HG02970 (cell line): ENCODE data around the gene USP27X.
A peak's percentile ranks its signal among the peaks of the same experiment; 100 is the strongest.

Source experiments
- ATAC-seq: cut with Tn5 transposase; IDR thresholded peaks from one replicate; pipeline ENCODE4 v1.9.1; 2021; ENCODE audit warnings: mild to moderate bottlenecking, moderate library complexity, moderate number of reproducible peaks; ENCODE audit not compliant: unreplicated experiment, low FRiP score

The USP27X gene

DNA sequence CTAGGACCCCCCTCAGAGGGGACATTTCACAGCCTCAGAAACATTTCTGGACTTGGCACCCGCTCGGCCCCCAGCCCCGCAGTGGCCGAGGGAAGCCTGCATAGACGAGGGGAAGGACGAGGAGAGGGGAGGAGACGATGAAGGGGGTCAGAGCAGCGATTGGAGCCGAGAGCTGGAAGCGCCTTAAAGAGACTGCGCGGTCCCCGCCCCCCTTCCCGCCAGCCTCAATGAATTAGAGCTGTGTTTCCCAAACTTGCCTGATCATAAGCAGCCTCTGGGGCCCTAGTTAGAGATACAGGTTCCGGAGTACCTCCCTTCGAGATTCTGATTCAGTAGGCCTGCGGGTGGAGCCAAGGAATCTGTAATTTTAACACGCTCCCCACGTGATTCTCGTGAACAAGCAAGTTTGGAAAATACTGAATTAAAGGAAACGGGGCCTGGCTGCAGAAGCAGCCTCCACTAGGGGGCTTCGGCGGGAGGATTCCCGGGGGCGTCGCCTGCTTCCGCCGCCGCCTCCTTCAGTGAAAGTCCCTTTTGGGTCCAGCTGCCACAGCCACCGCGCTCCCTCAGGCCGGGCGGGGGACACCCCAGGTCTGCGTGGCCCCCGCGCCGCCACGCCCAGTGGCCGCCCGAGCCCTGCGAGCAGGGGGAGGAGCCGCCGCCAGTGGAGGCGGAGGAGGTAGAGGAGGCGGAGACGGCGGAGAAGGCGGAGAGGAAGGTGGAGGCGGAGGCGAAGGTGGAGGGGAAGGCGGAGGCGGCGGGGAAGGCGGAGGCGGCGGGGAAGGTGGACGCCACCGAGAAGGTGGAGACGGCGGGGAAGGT lies at the start of gene USP27X:
TSS of gene USP27X (plus strand) at position 651 of the 822 bp plus-strand sequence. CDS start 824 bp downstream, outside the sequence.
- peak; percentile 91 for ATAC-seq

DNA sequence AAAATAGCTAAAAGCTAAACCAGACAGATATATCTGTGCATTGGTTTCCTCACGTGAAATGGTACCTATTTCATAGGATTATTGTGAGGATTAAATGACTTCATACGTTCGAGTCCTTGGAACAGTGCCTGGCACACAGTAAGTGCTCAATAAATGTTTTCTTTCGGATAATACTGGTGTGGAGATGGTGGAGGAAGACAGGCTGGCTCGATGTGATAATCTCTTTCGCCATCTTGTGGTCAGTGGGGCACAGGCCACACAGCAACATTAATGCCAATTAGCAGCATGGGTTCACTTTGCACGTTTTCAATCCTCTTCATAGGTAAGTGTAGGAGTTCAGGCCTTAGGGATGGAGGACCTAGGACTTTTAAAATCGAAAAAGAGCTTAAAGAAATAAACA lies 40.9 kb upstream of the USP27X start:
- no peak for ATAC-seq

- no peak for ATAC-seq
Observed at GRCh38 chrX:49840679-49841078, 38.6 kb upstream of the USP27X start.

- ATAC-seq, result no peak
Observed at GRCh38 chrX:49842621-49843020, 36.7 kb upstream of the USP27X start.

- no peak for ATAC-seq
Observed at GRCh38 chrX:49844611-49845010, 34.7 kb upstream of the USP27X start.

- ATAC-seq, result no peak
Observed at GRCh38 chrX:49845701-49846403, 33.4 kb upstream of the USP27X start.

- no peak for ATAC-seq
Observed at GRCh38 chrX:49846522-49846921, 32.8 kb upstream of the USP27X start.

DNA sequence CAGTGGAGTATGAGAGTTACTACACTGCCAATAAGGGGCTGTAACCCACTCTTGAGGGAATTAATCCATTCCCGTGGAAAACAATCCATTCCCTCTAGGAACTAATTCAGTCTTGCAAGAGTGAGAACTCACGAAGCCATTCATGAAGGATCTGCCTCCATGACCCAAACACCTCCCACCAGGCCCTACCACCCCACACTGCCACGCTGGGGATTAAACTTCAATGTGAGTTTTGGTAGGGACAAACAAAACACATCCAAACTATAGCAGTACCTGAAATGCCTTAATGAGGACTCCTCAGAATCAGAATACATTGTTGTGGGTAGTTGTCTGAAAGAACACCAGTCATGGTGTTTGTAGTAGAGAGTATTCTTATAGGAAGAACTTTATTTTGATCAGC lies 31.0 kb upstream of the USP27X start:
- ATAC-seq, result no peak

DNA sequence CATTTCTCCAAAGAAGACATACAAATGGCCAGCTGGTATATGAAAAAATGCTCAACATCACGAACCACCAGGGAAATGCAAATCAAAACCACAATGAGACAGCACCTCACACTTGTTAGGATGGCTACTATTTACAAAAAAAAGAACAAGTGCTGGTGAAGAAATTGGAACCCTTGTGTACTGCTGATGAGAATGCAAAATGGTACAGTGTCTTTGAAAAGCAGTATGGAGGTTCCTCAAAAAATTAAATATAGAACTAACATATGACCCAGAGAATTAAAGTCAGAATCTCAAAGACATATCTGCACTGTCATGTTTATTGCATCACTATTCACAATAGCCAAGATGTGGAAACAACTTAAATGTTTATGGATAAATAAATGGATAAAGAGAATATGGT lies 29.3 kb upstream of the USP27X start:
- ATAC-seq, result no peak

DNA sequence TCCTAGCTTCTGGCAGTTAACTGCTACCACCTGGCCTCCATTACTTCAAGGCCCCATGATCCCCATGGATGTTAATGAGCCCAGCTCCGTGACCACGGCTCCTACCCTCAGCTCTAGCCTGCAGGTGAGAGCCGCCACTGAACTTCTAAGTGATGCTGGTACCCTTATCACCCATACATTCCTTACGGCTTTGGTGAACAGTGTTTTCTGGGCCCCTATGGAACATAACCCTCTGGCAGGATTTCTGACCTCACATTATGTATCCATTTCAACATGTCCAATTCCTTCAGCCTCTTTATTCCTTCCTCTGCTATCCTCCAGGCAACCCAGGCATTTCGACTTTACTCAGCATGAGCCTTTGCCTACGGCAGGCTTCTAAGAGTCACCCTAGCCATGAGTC lies 25.6 kb upstream of the USP27X start:
- ATAC-seq, result no peak

- no peak for ATAC-seq
Observed at GRCh38 chrX:49856819-49857218, 22.5 kb upstream of the USP27X start.

DNA sequence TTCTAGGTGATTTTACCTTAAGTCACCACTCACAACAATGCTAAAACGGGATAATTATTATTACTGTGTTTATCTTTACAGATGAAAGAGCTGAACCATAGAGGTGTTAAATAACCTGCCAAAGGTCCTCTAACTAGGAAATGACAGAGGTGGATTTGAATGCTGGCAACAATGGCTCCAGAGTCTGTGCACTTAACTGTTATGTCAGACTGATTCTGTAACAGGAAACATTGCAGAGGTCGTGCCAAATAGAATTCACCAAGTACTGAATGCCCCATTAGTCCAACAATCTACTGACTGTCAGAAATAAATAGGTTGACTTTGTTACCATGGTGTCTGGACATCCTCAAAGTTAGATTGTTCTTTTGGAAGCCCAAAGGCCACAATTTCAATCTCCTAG lies 20.9 kb upstream of the USP27X start:
- ATAC-seq, result no peak

GRCh38 chrX:49859491-49859890 lies 19.8 kb upstream of the USP27X start:
- no peak for ATAC-seq

- ATAC-seq, result no peak
Observed at GRCh38 chrX:49860867-49861535, 18.3 kb upstream of the USP27X start.

- ATAC-seq, result no peak
Observed at GRCh38 chrX:49862093-49862492, 17.2 kb upstream of the USP27X start.

DNA sequence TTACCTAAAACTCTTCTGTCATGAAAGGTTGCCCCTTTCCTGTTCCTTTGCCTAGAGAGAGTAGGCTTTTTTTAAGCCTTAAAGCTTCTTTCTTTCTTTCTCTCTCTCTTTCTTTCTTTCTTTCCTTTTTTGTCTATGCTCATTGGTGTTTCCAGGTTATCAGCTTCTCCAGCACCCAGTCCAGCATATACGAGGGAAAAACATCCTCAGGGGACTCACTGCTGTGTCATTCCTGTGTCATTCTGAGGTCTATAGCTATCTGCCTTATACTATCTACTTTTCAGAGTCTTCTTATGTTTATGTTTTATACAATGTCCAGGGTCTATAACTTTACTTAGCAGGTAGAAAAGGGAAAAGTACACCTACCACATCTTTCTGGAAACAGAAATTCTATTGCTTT lies 10.5 kb upstream of the USP27X start:
- no peak for ATAC-seq

GRCh38 chrX:49876750-49877149 lies 2.5 kb upstream of the USP27X start:
- no peak for ATAC-seq

DNA sequence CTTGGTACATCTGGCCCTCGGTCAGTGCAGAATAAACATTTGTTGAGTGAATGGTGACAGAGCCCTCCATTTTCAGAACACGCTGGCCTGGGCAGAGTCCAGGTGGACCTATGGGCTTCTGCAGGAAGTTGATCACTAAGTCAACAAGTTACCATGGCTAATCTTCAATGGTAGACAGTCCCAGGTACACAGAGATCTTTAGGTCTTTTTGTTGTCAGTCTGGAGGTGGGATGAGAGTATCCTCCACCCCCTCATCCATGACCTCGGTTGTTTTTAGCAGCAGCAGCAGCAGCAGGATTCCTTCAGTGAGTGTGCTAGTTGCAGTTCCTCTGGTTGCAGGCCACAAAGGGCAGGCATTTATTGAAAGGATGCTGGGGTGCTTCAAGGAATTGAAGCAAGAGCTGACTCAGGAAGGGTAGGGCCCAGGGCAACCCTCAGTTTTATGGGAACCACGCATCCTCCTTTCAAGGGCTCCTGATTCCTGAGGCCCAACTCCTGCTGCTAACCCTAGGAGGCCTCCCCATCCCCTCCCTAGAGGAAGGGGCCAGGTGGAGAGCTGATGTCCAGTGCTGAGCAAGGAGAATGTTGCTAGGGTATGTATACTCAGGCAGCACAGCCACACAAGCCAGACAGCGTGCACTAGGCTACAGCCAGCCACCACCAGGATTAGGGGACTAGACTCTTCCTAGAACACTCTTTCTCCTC lies 1.7 kb upstream of the USP27X start:
- no peak for ATAC-seq

DNA sequence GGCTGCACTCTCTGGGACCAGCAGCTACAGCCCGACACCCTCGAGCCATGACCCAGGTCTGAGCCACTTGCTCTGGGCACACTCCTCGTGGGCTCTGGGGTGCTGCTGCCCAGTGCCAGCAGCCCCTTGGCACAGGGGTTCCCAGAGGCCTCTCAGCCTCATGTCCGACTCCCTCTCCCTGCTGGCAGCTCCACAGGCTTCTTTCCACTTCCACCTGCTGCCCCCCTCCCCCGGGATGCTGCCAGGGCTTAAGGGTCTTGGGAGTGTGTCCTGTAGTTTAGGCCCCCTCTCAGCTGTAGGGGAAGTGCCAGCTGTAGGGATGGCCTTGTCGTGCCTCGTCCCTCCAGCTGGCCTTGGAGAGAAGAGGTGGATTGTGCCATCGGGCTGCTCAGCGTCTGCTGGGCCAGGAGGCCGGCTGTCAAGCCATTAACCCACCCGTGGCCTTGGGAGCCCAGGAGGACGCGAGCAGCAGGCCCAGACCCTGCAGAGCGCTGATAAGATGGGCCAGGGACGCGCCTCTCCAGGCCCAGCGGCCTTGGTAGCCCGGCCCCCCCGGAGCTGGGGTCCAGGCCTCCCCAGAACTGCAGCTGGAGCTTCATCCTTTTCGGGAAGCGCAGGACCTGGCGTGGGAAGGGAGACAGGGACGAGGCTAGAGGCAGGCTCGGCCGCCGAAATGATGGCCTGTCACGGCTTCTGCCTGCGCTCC lies 1.0 kb upstream of the USP27X start:
- ATAC-seq, result no peak

- ATAC-seq, result no peak
Observed at GRCh38 chrX:49879656-49880277, 483 bp downstream of the USP27X start.
